Progenitor cell of endocrine pancreas (in vitro differentiated cells): ENCODE measurements around the gene WSCD1. TPM values are rescaled to one million over a fixed set of nuclear protein-coding genes. Genes with fewer than 3 reads are reported as not detected.

ENCODE experiments used
- DNase-seq: peaks from one replicate; pipeline ENCODE4 v3.0.0; 2021; ENCODE audit warnings: low spot score; ENCODE audit not compliant: unreplicated experiment
- H3K27ac Mint-ChIP-seq: 2 replicates; pipeline ENCODE4 v1.8.0; 2021; ENCODE audit warnings: mild to moderate bottlenecking, moderate library complexity, mixed read lengths
- H3K27me3 Mint-ChIP-seq: 2 replicates; pipeline ENCODE4 v1.8.0; 2021; ENCODE audit warnings: mixed read lengths
- H3K36me3 Mint-ChIP-seq: 2 replicates; pipeline ENCODE4 v1.8.0; 2022; ENCODE audit warnings: mixed read lengths; ENCODE audit not compliant: insufficient read depth
- H3K4me1 Mint-ChIP-seq: 2 replicates; pipeline ENCODE4 v1.8.0; 2021; ENCODE audit warnings: low read depth, mixed read lengths
- H3K4me3 Mint-ChIP-seq: 2 replicates; pipeline ENCODE4 v1.8.0; 2021; ENCODE audit warnings: low read depth, mild to moderate bottlenecking, moderate library complexity, mixed read lengths
- H3K9me3 Mint-ChIP-seq: 2 replicates; pipeline ENCODE4 v1.8.0; 2021; ENCODE audit warnings: low read depth, mixed read lengths
- CTCF ChIP-seq: fragments of 200-600 bp; sonication (generic); IDR thresholded peaks from one replicate; pipeline ENCODE4 v1.5.0; 2021; ENCODE audit warnings: antibody characterized with exemption, mild to moderate bottlenecking; ENCODE audit not compliant: unreplicated experiment
- total RNA-seq: library from RNA; stranded (reverse); gene quantifications from 2 replicates; pipeline ENCODE4 v1.2.1, GENCODE V29; 2021

Gene WSCD1
- total RNA-seq, 1 donor from 2014 or later, result 10.3 TPM

GRCh38 chr17:6088141-6088540 is 18.0 kb downstream of the WSCD1 start:
- no peaks in the 10 kb centered on the region for H3K36me3 Mint-ChIP-seq

GRCh38 chr17:6090253-6090652 is 20.1 kb downstream of the WSCD1 start:
- H3K27me3 Mint-ChIP-seq, result peaks cover 32% of the 10 kb centered on the region
- no peak for DNase-seq
- H3K4me1 Mint-ChIP-seq, result no peaks in the 10 kb centered on the region
- H3K4me3 Mint-ChIP-seq, result no peak overlapping the region
- H3K9me3 Mint-ChIP-seq, result no peaks in the 10 kb centered on the region
- H3K27ac Mint-ChIP-seq, result no peak overlapping the region
- TF ChIP-seq CTCF, result no peak
- H3K36me3 Mint-ChIP-seq, result no peaks in the 10 kb centered on the region

More at GRCh38 chr17:6088141-6088540, 18.0 kb downstream of the WSCD1 start:
- Mint-ChIP-seq H3K9me3 (no peaks in the 10 kb centered on the region), H3K4me1 (peaks cover 7% of the 10 kb centered on the region), H3K27me3 (peaks cover 14% of the 10 kb centered on the region), H3K4me3 (no peak overlapping the region), H3K27ac (no peak overlapping the region)
- no peak for DNase-seq
- no peak for TF ChIP-seq CTCF

GRCh38 chr17:6092182-6092902 is 22.2 kb downstream of the WSCD1 start:
- no peak overlapping the region for H3K27ac Mint-ChIP-seq
- peaks cover 45% of the 10 kb centered on the region for H3K27me3 Mint-ChIP-seq
- no peak for DNase-seq
- H3K9me3 Mint-ChIP-seq, result no peaks in the 10 kb centered on the region
- no peaks in the 10 kb centered on the region for H3K4me1 Mint-ChIP-seq
- no peak overlapping the region for H3K4me3 Mint-ChIP-seq
- peaks cover 2% of the 10 kb centered on the region for H3K36me3 Mint-ChIP-seq
- TF ChIP-seq CTCF, result no peak

- no peak for TF ChIP-seq CTCF
- peaks cover 2% of the 10 kb centered on the region for H3K36me3 Mint-ChIP-seq
- no peak overlapping the region for H3K4me3 Mint-ChIP-seq
- no peaks in the 10 kb centered on the region for H3K4me1 Mint-ChIP-seq
- H3K9me3 Mint-ChIP-seq, result no peaks in the 10 kb centered on the region
- H3K27ac Mint-ChIP-seq, result no peak overlapping the region
- H3K27me3 Mint-ChIP-seq, result peaks cover 43% of the 10 kb centered on the region
- no peak for DNase-seq
Observed at GRCh38 chr17:6092903-6093468, 22.8 kb downstream of the WSCD1 start.

GRCh38 chr17:6094453-6094852 is 24.3 kb downstream of the WSCD1 start:
- TF ChIP-seq CTCF, result no peak
- H3K36me3 Mint-ChIP-seq, result peaks cover 3% of the 10 kb centered on the region

More at GRCh38 chr17:6094453-6094852, 24.3 kb downstream of the WSCD1 start:
- no peak overlapping the region for H3K4me3 Mint-ChIP-seq
- DNase-seq, result no peak
- H3K9me3 Mint-ChIP-seq, result no peaks in the 10 kb centered on the region
- H3K4me1 Mint-ChIP-seq, result no peaks in the 10 kb centered on the region
- H3K27ac Mint-ChIP-seq, result no peak overlapping the region
- peaks cover 52% of the 10 kb centered on the region for H3K27me3 Mint-ChIP-seq
